Trophoblast cell (in vitro differentiated cells and primary cell): ENCODE results near the gene SATB2.

ENCODE experiments used
- DNase-seq, 2 donors: peaks; one replicate each; pipeline ENCODE4 v3.0.0-alpha.2; 2016
- H2AFZ ChIP-seq: 2 replicates; pipeline ENCODE4 v1.6.1; 2013; ENCODE audit warnings: low read length, moderate library complexity, mild to moderate bottlenecking; ENCODE audit not compliant: insufficient read depth, poor library complexity
- H2AK5ac ChIP-seq: 2 replicates; pipeline ENCODE4 v1.6.1; 2013; ENCODE audit warnings: mild to moderate bottlenecking, low read length
- H2BK120ac ChIP-seq: 2 replicates; pipeline ENCODE4 v1.6.1; 2013; ENCODE audit warnings: low read length, mild to moderate bottlenecking, moderate library complexity; ENCODE audit not compliant: insufficient read depth, poor library complexity
- H2BK12ac ChIP-seq: 2 replicates; pipeline ENCODE4 v1.6.1; 2013; ENCODE audit warnings: mild to moderate bottlenecking, low read length, moderate library complexity
- H2BK5ac ChIP-seq: 2 replicates; pipeline ENCODE4 v1.6.1; 2013; ENCODE audit warnings: low read length, low read depth, moderate library complexity, mild to moderate bottlenecking; ENCODE audit not compliant: poor library complexity
- H3K14ac ChIP-seq: 2 replicates; pipeline ENCODE4 v1.6.1; 2013; ENCODE audit warnings: mild to moderate bottlenecking, low read length
- H3K18ac ChIP-seq: 2 replicates; pipeline ENCODE4 v1.6.1; 2013; ENCODE audit warnings: mild to moderate bottlenecking, low read length
- H3K23ac ChIP-seq: 2 replicates; pipeline ENCODE4 v1.6.1; 2013; ENCODE audit warnings: low read length
- H3K27ac ChIP-seq: 2 replicates; pipeline ENCODE4 v1.5.1; 2013; ENCODE audit warnings: low read depth, mild to moderate bottlenecking, inconsistent platforms, low read length, moderate library complexity
- H3K27me3 ChIP-seq: 2 replicates; pipeline ENCODE4 v1.6.1; 2013; ENCODE audit warnings: inconsistent platforms, mild to moderate bottlenecking, low read length, moderate library complexity; ENCODE audit not compliant: insufficient read depth
- H3K36me3 ChIP-seq, 2 experiments: 1 replicate in 1 of 2; 2 replicates in 1 of 2; pipeline ENCODE4 v1.6.1; 2013; ENCODE audit warnings: low read length in 2 of 2, mild to moderate bottlenecking in 2 of 2, moderate library complexity in 1 of 2; ENCODE audit not compliant: insufficient read depth in 2 of 2, control insufficient read depth in 1 of 2
- H3K4ac ChIP-seq: 2 replicates; pipeline ENCODE4 v1.6.1; 2013; ENCODE audit warnings: low read depth, mild to moderate bottlenecking, low read length, moderate library complexity
- H3K4me1 ChIP-seq, 2 experiments: 1 replicate in 1 of 2; 2 replicates in 1 of 2; pipeline ENCODE4 v1.6.1; 2013; ENCODE audit warnings: low read length in 2 of 2, mild to moderate bottlenecking in 2 of 2, moderate library complexity in 1 of 2; ENCODE audit not compliant: insufficient read depth in 2 of 2, control insufficient read depth in 1 of 2
- H3K4me2 ChIP-seq: 2 replicates; pipeline ENCODE4 v1.6.1; 2013; ENCODE audit warnings: inconsistent platforms, mild to moderate bottlenecking, low read length, moderate library complexity
- H3K4me3 ChIP-seq: 2 replicates; pipeline ENCODE4 v1.5.1; 2013; ENCODE audit warnings: mild to moderate bottlenecking, low read depth, low read length, inconsistent platforms
- H3K79me1 ChIP-seq: one replicate; pipeline ENCODE4 v1.6.1; 2013; ENCODE audit warnings: low read length
- H3K79me2 ChIP-seq: 2 replicates; pipeline ENCODE4 v1.6.1; 2013; ENCODE audit warnings: low read length, mild to moderate bottlenecking; ENCODE audit not compliant: control insufficient read depth, insufficient read depth, poor library complexity
- H3K9ac ChIP-seq: 2 replicates; pipeline ENCODE4 v1.6.1; 2013; ENCODE audit warnings: mild to moderate bottlenecking, low read length
- H3K9me3 ChIP-seq: 2 replicates; pipeline ENCODE4 v1.6.1; 2013; ENCODE audit warnings: low read depth, mild to moderate bottlenecking, control low read depth, inconsistent platforms, low read length; ENCODE audit not compliant: insufficient read depth
- H4K12ac ChIP-seq: 2 replicates; pipeline ENCODE4 v1.6.1; 2013; ENCODE audit warnings: low read depth, mild to moderate bottlenecking, low read length, moderate library complexity
- H4K8ac ChIP-seq: 2 replicates; pipeline ENCODE4 v1.6.1; 2013; ENCODE audit warnings: low read depth, mild to moderate bottlenecking, low read length, moderate library complexity
- H4K91ac ChIP-seq: one replicate; pipeline ENCODE4 v1.6.1; 2013; ENCODE audit warnings: low read depth, mild to moderate bottlenecking, low read length, moderate library complexity
- WGBS: extraction: QIAGEN DNeasy Blood & Tissue Kit; methylation state at CpG from one replicate; pipeline ENCODE4 v1.1.7; 2013; ENCODE audit warnings: missing lambda C conversion rate; ENCODE audit not compliant: insufficient read length, insufficient coverage; ENCODE audit errors: extremely low coverage; 5-methylcytosine and 5-hydroxymethylcytosine counted together

Gene SATB2

GRCh38 chr2:199378948-199379650 lies 78.6 kb downstream of the SATB2 start:
- Histone ChIP-seq H2BK120ac (no peak overlapping the region), H3K36me3 (no peaks in the 10 kb centered on the region), H3K23ac (no peak overlapping the region), H3K79me1 (no peaks in the 10 kb centered on the region), H2AFZ (no peak overlapping the region), H4K91ac (no peak overlapping the region), H2BK12ac (no peak overlapping the region), H3K79me2 (no peaks in the 10 kb centered on the region), H3K4ac (no peak overlapping the region), H3K9ac (no peak overlapping the region), H4K8ac (no peak overlapping the region), H3K4me3 (no peak overlapping the region), H3K27ac (no peak overlapping the region), H3K27me3 (no peaks in the 10 kb centered on the region), H4K12ac (no peak overlapping the region), H3K4me1 (no peaks in the 10 kb centered on the region), H2AK5ac (no peak overlapping the region), H3K4me2 (no peak overlapping the region), H3K14ac (no peak overlapping the region), H3K9me3 (peaks cover 1% of the 10 kb centered on the region), H2BK5ac (no peak overlapping the region), H3K18ac (no peak overlapping the region)
- no peak for DNase-seq
- WGBS, result no CpG with 5 or more reads among the region's 2 CpGs

- Histone ChIP-seq H3K4ac (no peak overlapping the region), H2BK5ac (no peak overlapping the region), H3K14ac (no peak overlapping the region), H3K36me3 (no peaks in the 10 kb centered on the region), H3K4me3 (no peak overlapping the region), H3K79me2 (no peaks in the 10 kb centered on the region), H3K27me3 (no peaks in the 10 kb centered on the region), H2AFZ (no peak overlapping the region), H4K12ac (no peak overlapping the region), H3K9me3 (no peaks in the 10 kb centered on the region), H2BK12ac (no peak overlapping the region), H3K23ac (no peak overlapping the region), H2AK5ac (no peak overlapping the region), H2BK120ac (no peak overlapping the region), H3K27ac (no peak overlapping the region), H3K4me1 (no peaks in the 10 kb centered on the region), H4K8ac (no peak overlapping the region), H4K91ac (no peak overlapping the region), H3K4me2 (no peak overlapping the region), H3K9ac (no peak overlapping the region), H3K18ac (no peak overlapping the region), H3K79me1 (no peaks in the 10 kb centered on the region)
- DNase-seq, result no peak
- no CpG with 5 or more reads among the region's 6 CpGs for WGBS
Measured at GRCh38 chr2:199370150-199370780, 87.5 kb downstream of the SATB2 start.

GRCh38 chr2:199366406-199366805 lies 91.3 kb downstream of the SATB2 start:
- no peak overlapping the region for H4K12ac ChIP-seq
- no peaks in the 10 kb centered on the region for H3K36me3 ChIP-seq
- H2BK12ac ChIP-seq, result no peak overlapping the region
- H3K9me3 ChIP-seq, result peaks cover 2% of the 10 kb centered on the region
- WGBS, result no CpG with 5 or more reads among the region's 2 CpGs
- H2AK5ac ChIP-seq, result no peak overlapping the region
- no peaks in the 10 kb centered on the region for H3K79me1 ChIP-seq
- no peak overlapping the region for H3K4ac ChIP-seq
- H3K14ac ChIP-seq, result no peak overlapping the region
- H3K79me2 ChIP-seq, result no peaks in the 10 kb centered on the region
- DNase-seq, result no peak
- no peak overlapping the region for H4K8ac ChIP-seq
- no peak overlapping the region for H3K23ac ChIP-seq
- H4K91ac ChIP-seq, result no peak overlapping the region
- no peak overlapping the region for H2AFZ ChIP-seq
- H3K9ac ChIP-seq, result no peak overlapping the region
- H2BK120ac ChIP-seq, result no peak overlapping the region
- no peak overlapping the region for H3K18ac ChIP-seq
- no peak overlapping the region for H3K4me3 ChIP-seq
- H3K27me3 ChIP-seq, result no peaks in the 10 kb centered on the region
- no peak overlapping the region for H3K27ac ChIP-seq
- H2BK5ac ChIP-seq, result no peak overlapping the region
- no peak overlapping the region for H3K4me2 ChIP-seq
- H3K4me1 ChIP-seq, result no peaks in the 10 kb centered on the region

GRCh38 chr2:199364153-199364552 lies 93.6 kb downstream of the SATB2 start:
- Histone ChIP-seq H3K4me1 (no peaks in the 10 kb centered on the region), H3K18ac (no peak overlapping the region), H3K23ac (no peak overlapping the region), H3K4me3 (no peak overlapping the region), H4K12ac (no peak overlapping the region), H2AFZ (no peak overlapping the region), H3K9me3 (peaks cover 2% of the 10 kb centered on the region), H4K91ac (no peak overlapping the region), H3K14ac (no peak overlapping the region), H3K27me3 (no peaks in the 10 kb centered on the region), H3K79me2 (no peaks in the 10 kb centered on the region), H2BK120ac (no peak overlapping the region), H2AK5ac (no peak overlapping the region), H4K8ac (no peak overlapping the region), H3K9ac (no peak overlapping the region), H3K36me3 (no peaks in the 10 kb centered on the region), H3K27ac (no peak overlapping the region), H2BK5ac (no peak overlapping the region), H3K4me2 (no peak overlapping the region), H3K4ac (no peak overlapping the region), H2BK12ac (no peak overlapping the region), H3K79me1 (no peaks in the 10 kb centered on the region)
- DNase-seq, result no peak
- no CpG with 5 or more reads among the region's 3 CpGs for WGBS
